A549 (cell line): Measurements from ENCODE around the gene PLEKHA5.

Experiments
- CBX8 ChIP-seq: fragments of 200-600 bp; sonication (generic); IDR thresholded peaks from 2 replicates; pipeline ENCODE4 v1.6.1; 2016
- CTCF ChIP-seq: fragments of >200 bp; sonication (Bioruptor Twin); formaldehyde crosslinking; IDR thresholded peaks from 3 replicates; pipeline ENCODE4 v1.5.1; 2016
- GATA3 ChIP-seq: IDR thresholded peaks from 2 replicates; pipeline ENCODE4 v1.6.1; 2012; ENCODE audit warnings: borderline replicate concordance
- HOXB13 ChIP-seq: fragments of 250-450 bp; sonication (Bioruptor Pico); IDR thresholded peaks from 2 replicates; pipeline ENCODE4 v1.5.0; 2020; ENCODE audit warnings: low read depth, mild to moderate bottlenecking, moderate library complexity
- MAFK ChIP-seq: fragments of 450-650 bp; IDR thresholded peaks from 2 replicates; pipeline ENCODE4 v1.6.1; 2014; ENCODE audit not compliant: partially characterized antibody
- NPAS2 ChIP-seq: fragments of 250-450 bp; sonication (Bioruptor Pico); IDR thresholded peaks from 2 replicates; pipeline ENCODE4 v1.8.0; 2022; ENCODE audit warnings: mild to moderate bottlenecking, moderate library complexity, borderline replicate concordance
- POLR2A ChIP-seq: IDR thresholded peaks from 2 replicates; pipeline ENCODE4 v1.6.1; 2012; ENCODE audit warnings: mild to moderate bottlenecking, low read length
- RAD21 ChIP-seq, 2 experiments: fragments of >200 bp in 1 of 2; sonication (Bioruptor Twin) in 1 of 2; formaldehyde crosslinking in 1 of 2; IDR thresholded peaks in 1 of 2; conservative IDR thresholded peaks in 1 of 2; 2 replicates in 1 of 2; 3 replicates in 1 of 2; pipeline ENCODE4 v1.6.1; 2012 to 2018; ENCODE audit warnings: inconsistent platforms in 1 of 2
- REST ChIP-seq: fragments of 200-600 bp; sonication (generic); IDR thresholded peaks from 2 replicates; pipeline ENCODE4 v1.6.1; 2016; ENCODE audit warnings: antibody characterized with exemption, mild to moderate bottlenecking, moderate library complexity
- TF ChIP-seq, protein P1 (sequence below): IDR thresholded peaks from 2 replicates; pipeline ENCODE4 v1.6.1; 2012
- TF ChIP-seq, protein P2 (sequence below): fragments of >200 bp; sonication (Bioruptor Twin); formaldehyde crosslinking; IDR thresholded peaks from 3 replicates; pipeline ENCODE4 v1.6.1; 2016

DNA sequence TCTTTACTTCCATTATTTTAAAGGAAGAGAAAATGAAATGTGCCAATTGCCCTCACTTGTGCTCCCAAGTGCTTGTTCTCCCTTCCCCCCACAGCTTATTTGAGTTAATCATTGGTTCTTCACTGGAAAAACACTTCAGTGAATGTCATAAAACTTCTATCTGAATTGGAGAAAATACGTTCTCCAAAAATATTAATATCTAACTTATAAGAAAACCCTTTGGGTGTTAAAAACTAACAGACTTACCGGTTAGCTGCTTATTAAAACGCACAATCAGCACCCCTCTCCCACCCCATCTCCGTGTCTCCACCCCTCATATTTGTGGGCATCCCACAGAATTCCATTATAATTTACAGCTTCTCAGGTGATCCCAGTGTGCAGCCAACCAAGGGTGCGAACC lies 31.7 kb downstream of the PLEKHA5 start:
- TF ChIP-seq CBX8 (no peak), REST (no peak), POLR2A (no peak), MAFK (no peak), NPAS2 (no peak), CTCF (no peak), RAD21 (conservative IDR thresholded peaks at IDR 0.05 in 1 of 2, IDR thresholded peaks at IDR 0.05 in 1 of 2) (no peak), GATA3 (no peak), HOXB13 (no peak)
- TF ChIP-seq, protein P1, sequence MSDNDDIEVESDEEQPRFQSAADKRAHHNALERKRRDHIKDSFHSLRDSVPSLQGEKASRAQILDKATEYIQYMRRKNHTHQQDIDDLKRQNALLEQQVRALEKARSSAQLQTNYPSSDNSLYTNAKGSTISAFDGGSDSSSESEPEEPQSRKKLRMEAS: no peak
- TF ChIP-seq, protein P2, sequence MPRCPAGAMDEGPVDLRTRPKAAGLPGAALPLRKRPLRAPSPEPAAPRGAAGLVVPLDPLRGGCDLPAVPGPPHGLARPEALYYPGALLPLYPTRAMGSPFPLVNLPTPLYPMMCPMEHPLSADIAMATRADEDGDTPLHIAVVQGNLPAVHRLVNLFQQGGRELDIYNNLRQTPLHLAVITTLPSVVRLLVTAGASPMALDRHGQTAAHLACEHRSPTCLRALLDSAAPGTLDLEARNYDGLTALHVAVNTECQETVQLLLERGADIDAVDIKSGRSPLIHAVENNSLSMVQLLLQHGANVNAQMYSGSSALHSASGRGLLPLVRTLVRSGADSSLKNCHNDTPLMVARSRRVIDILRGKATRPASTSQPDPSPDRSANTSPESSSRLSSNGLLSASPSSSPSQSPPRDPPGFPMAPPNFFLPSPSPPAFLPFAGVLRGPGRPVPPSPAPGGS: no peak
